Osteocyte (in vitro differentiated cells): Measurements from ENCODE around the gene ATP2C2. TPM values are rescaled to one million over a fixed set of nuclear protein-coding genes. Genes with fewer than 3 reads are reported as not detected.

Source experiments
- DNase-seq: peaks from one replicate; pipeline ENCODE4 v3.0.0; 2021; ENCODE audit warnings: mixed read lengths; ENCODE audit not compliant: unreplicated experiment; ENCODE audit errors: extremely low spot score
- H3K27ac Mint-ChIP-seq: one replicate; pipeline ENCODE4 v1.8.0; 2021; ENCODE audit warnings: mild to moderate bottlenecking, mixed read lengths; ENCODE audit not compliant: unreplicated experiment
- H3K27me3 Mint-ChIP-seq: one replicate; pipeline ENCODE4 v1.8.0; 2021; ENCODE audit warnings: mixed read lengths; ENCODE audit not compliant: unreplicated experiment
- H3K36me3 Mint-ChIP-seq: one replicate; pipeline ENCODE4 v1.8.0; 2021; ENCODE audit warnings: mixed read lengths; ENCODE audit not compliant: unreplicated experiment
- H3K4me1 Mint-ChIP-seq: one replicate; pipeline ENCODE4 v1.8.0; 2021; ENCODE audit warnings: mixed read lengths; ENCODE audit not compliant: unreplicated experiment
- H3K4me3 Mint-ChIP-seq: one replicate; pipeline ENCODE4 v1.8.0; 2021; ENCODE audit warnings: mild to moderate bottlenecking, moderate library complexity, mixed read lengths; ENCODE audit not compliant: unreplicated experiment
- H3K9me3 Mint-ChIP-seq: one replicate; pipeline ENCODE4 v1.8.0; 2021; ENCODE audit warnings: mixed read lengths; ENCODE audit not compliant: unreplicated experiment
- total RNA-seq: library from RNA; stranded (reverse); gene quantifications from 2 replicates; pipeline ENCODE4 v1.2.1, GENCODE V29; 2021
- TF ChIP-seq, protein P1 (sequence below): fragments of 200-600 bp; sonication (generic); IDR thresholded peaks from 2 replicates; pipeline ENCODE4 v1.5.0; 2021; ENCODE audit warnings: antibody characterized with exemption, mild to moderate bottlenecking, moderate library complexity

Gene ATP2C2
- total RNA-seq, 1 donor from 2014 or later = not detected

DNA sequence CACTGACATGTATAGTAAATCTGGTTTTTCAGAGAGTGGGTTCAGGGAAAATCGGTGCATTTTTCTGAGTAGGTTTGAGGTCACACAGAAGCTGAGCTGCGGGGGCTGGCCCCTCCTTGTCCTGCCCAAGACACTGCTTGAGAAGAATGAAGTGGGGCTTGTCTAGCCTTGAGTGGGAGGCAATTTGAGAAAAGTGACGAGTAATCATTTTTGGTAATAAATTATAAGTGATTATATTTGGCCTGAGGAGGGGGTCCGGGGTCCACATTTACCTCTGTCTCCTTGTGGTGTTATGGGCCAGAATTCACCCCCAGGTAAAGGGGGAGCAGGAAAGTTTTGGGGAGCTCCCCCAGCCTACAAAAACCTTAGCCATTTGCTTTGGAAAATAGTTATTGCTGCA is 45.6 kb upstream of the ATP2C2 start:
- no peak for DNase-seq
- H3K4me3 Mint-ChIP-seq = no peak overlapping the region
- TF ChIP-seq, protein P1, sequence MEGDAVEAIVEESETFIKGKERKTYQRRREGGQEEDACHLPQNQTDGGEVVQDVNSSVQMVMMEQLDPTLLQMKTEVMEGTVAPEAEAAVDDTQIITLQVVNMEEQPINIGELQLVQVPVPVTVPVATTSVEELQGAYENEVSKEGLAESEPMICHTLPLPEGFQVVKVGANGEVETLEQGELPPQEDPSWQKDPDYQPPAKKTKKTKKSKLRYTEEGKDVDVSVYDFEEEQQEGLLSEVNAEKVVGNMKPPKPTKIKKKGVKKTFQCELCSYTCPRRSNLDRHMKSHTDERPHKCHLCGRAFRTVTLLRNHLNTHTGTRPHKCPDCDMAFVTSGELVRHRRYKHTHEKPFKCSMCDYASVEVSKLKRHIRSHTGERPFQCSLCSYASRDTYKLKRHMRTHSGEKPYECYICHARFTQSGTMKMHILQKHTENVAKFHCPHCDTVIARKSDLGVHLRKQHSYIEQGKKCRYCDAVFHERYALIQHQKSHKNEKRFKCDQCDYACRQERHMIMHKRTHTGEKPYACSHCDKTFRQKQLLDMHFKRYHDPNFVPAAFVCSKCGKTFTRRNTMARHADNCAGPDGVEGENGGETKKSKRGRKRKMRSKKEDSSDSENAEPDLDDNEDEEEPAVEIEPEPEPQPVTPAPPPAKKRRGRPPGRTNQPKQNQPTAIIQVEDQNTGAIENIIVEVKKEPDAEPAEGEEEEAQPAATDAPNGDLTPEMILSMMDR = no peak
- no peak overlapping the region for H3K27ac Mint-ChIP-seq
- peaks cover under 1% of the 10 kb centered on the region for H3K9me3 Mint-ChIP-seq
- H3K36me3 Mint-ChIP-seq = no peaks in the 10 kb centered on the region
- H3K4me1 Mint-ChIP-seq = no peaks in the 10 kb centered on the region
- peaks cover 34% of the 10 kb centered on the region for H3K27me3 Mint-ChIP-seq

GRCh38 chr16:84323606-84324005 is 44.7 kb upstream of the ATP2C2 start:
- Mint-ChIP-seq H3K4me3 (no peak overlapping the region), H3K36me3 (no peaks in the 10 kb centered on the region), H3K27me3 (peaks cover 36% of the 10 kb centered on the region), H3K4me1 (no peaks in the 10 kb centered on the region), H3K27ac (no peak overlapping the region), H3K9me3 (no peaks in the 10 kb centered on the region)
- no peak for DNase-seq
- TF ChIP-seq, protein P1 = no peak

- DNase-seq = no peak
- Mint-ChIP-seq H3K36me3 (no peaks in the 10 kb centered on the region), H3K4me1 (no peaks in the 10 kb centered on the region), H3K9me3 (no peaks in the 10 kb centered on the region), H3K27me3 (peaks cover 40% of the 10 kb centered on the region), H3K27ac (no peak overlapping the region), H3K4me3 (no peak overlapping the region)
- TF ChIP-seq, protein P1 = no peak
Observed at GRCh38 chr16:84324434-84325262, 43.7 kb upstream of the ATP2C2 start.

- Mint-ChIP-seq H3K4me3 (no peak overlapping the region), H3K27ac (no peak overlapping the region), H3K27me3 (peaks cover 30% of the 10 kb centered on the region), H3K9me3 (no peaks in the 10 kb centered on the region), H3K4me1 (no peaks in the 10 kb centered on the region), H3K36me3 (no peaks in the 10 kb centered on the region)
- TF ChIP-seq, protein P1 = no peak
- no peak for DNase-seq
Observed at GRCh38 chr16:84326545-84326944, 41.8 kb upstream of the ATP2C2 start.

GRCh38 chr16:84327926-84328505 is 40.3 kb upstream of the ATP2C2 start:
- TF ChIP-seq, protein P1 = no peak
- Mint-ChIP-seq H3K36me3 (no peaks in the 10 kb centered on the region), H3K4me1 (no peaks in the 10 kb centered on the region), H3K9me3 (no peaks in the 10 kb centered on the region), H3K4me3 (no peak overlapping the region), H3K27me3 (peaks cover 25% of the 10 kb centered on the region), H3K27ac (no peak overlapping the region)
- no peak for DNase-seq
